ENCODE data around the gene CMSS1.

CMSS1 gene

GRCh38 chr3:100207886-100208285, 390.2 kb downstream of the CMSS1 start:
- no peak for DNase-seq (ENCODE audit: extremely low spot score)
- TF ChIP-seq TARDBP (IDR thresholded peaks at IDR 0.05): no peak
- TF ChIP-seq ZNF384 (IDR thresholded peaks at IDR 0.05): no peak
- TF ChIP-seq NFRKB (IDR thresholded peaks at IDR 0.05): no peak
- CTCF ChIA-PET: no interaction called here
- POLR2A ChIA-PET: interaction anchor here (1.3 kb wide), 1 partner anchor 10 kb away, joined by 4 read pairs; no protein-coding TSS in a partner anchor

- ChIA-PET CTCF (no interaction called here), POLR2A (no interaction called here)
- DNase-seq (ENCODE audit: extremely low spot score): no peak
- TF ChIP-seq CTBP1 (IDR thresholded peaks at IDR 0.05; ENCODE audit: borderline replicate concordance) (no peak), BHLHE40 (IDR thresholded peaks at IDR 0.05; ENCODE audit: borderline replicate concordance) (no peak), FOXK2 (IDR thresholded peaks at IDR 0.05) (no peak), NFRKB (IDR thresholded peaks at IDR 0.05) (no peak), ARNT (IDR thresholded peaks at IDR 0.05) (no peak), TARDBP (IDR thresholded peaks at IDR 0.05) (no peak), LEF1 (IDR thresholded peaks at IDR 0.05; ENCODE audit: borderline replicate concordance) (no peak), SUZ12 (IDR thresholded peaks at IDR 0.05) (no peak), FOXM1 (IDR thresholded peaks at IDR 0.05; ENCODE audit: borderline replicate concordance) (no peak), SP1 (IDR thresholded peaks at IDR 0.05) (no peak), ZNF384 (IDR thresholded peaks at IDR 0.05) (no peak)
Measured at GRCh38 chr3:100209169-100209568, 391.5 kb downstream of the CMSS1 start.

DNA sequence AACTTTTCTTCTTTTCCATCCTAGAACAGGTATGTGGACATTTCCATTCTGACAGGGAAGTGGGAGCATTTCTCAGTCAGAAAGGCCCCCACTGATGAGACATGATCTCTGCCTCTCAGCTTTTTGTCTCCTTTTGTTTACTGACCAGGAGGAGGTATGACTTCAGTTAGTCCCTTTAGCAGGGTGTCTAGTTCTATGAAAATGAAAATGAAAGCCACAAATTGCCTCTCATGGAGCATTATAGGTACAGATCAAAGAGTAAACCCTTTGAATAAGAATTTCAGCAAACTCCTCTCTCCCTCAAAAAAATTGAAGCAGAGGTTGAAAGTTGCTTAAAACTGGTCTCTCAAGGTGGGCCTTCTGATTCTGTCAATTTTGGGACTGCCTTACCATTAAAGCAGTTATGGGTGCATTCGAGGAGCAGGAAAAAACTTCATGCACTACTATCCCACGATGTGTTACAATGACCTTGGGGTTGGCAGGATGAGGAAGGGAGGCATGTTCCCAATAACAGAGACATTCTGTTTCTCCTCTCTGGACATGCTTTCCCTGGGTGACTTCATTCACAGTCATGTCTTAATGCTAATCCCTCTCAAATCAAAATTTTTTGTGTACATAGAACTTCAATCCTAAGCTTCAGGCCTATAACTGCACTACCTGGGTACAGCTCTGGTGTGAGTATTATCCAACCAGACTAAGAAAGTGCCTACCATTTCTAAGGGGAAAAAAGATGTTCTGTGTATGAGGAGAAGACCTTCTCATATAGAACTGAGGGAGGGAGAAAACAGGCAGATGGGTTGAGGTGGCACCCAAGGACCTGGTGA, 392.5 kb downstream of the CMSS1 start:
- TF ChIP-seq BHLHE40 (IDR thresholded peaks at IDR 0.05; ENCODE audit: borderline replicate concordance) (no peak), FOXM1 (IDR thresholded peaks at IDR 0.05; ENCODE audit: borderline replicate concordance) (no peak), FOXK2 (IDR thresholded peaks at IDR 0.05) (no peak), FOXA1 (IDR thresholded peaks at IDR 0.05) (no peak), ZNF384 (IDR thresholded peaks at IDR 0.05) (no peak), ARNT (IDR thresholded peaks at IDR 0.05) (no peak)
- ChIA-PET POLR2A (no interaction called here), CTCF (no interaction called here)
- DNase-seq (ENCODE audit: extremely low spot score): no peak

DNA sequence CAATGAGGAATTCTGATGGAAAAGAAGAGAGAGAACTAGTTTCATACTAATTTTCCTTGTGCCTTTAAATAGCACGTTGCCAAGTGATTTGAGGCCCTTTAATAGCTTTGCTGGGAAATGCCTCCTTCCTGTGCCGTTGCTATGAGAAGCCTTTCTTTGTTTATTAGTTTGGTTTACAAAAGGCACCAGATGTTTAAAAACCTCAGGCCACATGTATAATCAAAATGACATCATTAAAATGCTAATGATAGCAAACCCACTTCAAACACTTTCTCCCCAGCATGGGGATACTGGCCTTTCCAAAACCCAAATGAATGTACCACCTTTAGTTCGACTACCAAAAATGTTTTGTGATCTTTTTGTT, 393.1 kb downstream of the CMSS1 start:
- ChIA-PET CTCF (no interaction called here), POLR2A (no interaction called here)
- DNase-seq (ENCODE audit: extremely low spot score): no peak
- no peak for TF ChIP-seq FOXM1 (IDR thresholded peaks at IDR 0.05; ENCODE audit: borderline replicate concordance)
- TF ChIP-seq HDGF (IDR thresholded peaks at IDR 0.05; ENCODE audit: borderline replicate concordance): no peak
- no peak for TF ChIP-seq ARNT (IDR thresholded peaks at IDR 0.05)
- TF ChIP-seq, protein P1, sequence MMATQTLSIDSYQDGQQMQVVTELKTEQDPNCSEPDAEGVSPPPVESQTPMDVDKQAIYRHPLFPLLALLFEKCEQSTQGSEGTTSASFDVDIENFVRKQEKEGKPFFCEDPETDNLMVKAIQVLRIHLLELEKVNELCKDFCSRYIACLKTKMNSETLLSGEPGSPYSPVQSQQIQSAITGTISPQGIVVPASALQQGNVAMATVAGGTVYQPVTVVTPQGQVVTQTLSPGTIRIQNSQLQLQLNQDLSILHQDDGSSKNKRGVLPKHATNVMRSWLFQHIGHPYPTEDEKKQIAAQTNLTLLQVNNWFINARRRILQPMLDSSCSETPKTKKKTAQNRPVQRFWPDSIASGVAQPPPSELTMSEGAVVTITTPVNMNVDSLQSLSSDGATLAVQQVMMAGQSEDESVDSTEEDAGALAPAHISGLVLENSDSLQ (IDR thresholded peaks at IDR 0.05): no peak

- TF ChIP-seq LEF1 (IDR thresholded peaks at IDR 0.05; ENCODE audit: borderline replicate concordance): no peak
- no peak for TF ChIP-seq FOXM1 (IDR thresholded peaks at IDR 0.05; ENCODE audit: borderline replicate concordance)
- no peak for TF ChIP-seq CTBP1 (IDR thresholded peaks at IDR 0.05; ENCODE audit: borderline replicate concordance)
- no peak for TF ChIP-seq HDGF (IDR thresholded peaks at IDR 0.05; ENCODE audit: borderline replicate concordance)
- no peak for TF ChIP-seq BHLHE40 (IDR thresholded peaks at IDR 0.05; ENCODE audit: borderline replicate concordance)
- TF ChIP-seq ZNF384 (IDR thresholded peaks at IDR 0.05): no peak
- DNase-seq (ENCODE audit: extremely low spot score): no peak
- ChIA-PET CTCF (no interaction called here), POLR2A (no interaction called here)
Measured at GRCh38 chr3:100213891-100214573, 396.4 kb downstream of the CMSS1 start.

GRCh38 chr3:100214574-100214964, 396.9 kb downstream of the CMSS1 start:
- POLR2A ChIA-PET: no interaction called here
- TF ChIP-seq ZNF384 (IDR thresholded peaks at IDR 0.05) (no peak), BHLHE40 (IDR thresholded peaks at IDR 0.05; ENCODE audit: borderline replicate concordance) (no peak), FOXK2 (IDR thresholded peaks at IDR 0.05) (no peak), L3MBTL2 (conservative IDR thresholded peaks at IDR 0.05) (no peak), SP1 (IDR thresholded peaks at IDR 0.05) (no peak), HDGF (IDR thresholded peaks at IDR 0.05; ENCODE audit: borderline replicate concordance) (no peak), ELF4 (IDR thresholded peaks at IDR 0.05) (no peak), ARNT (IDR thresholded peaks at IDR 0.05) (no peak), FOXA1 (IDR thresholded peaks at IDR 0.05) (no peak), SUZ12 (IDR thresholded peaks at IDR 0.05) (no peak), FOXM1 (IDR thresholded peaks at IDR 0.05; ENCODE audit: borderline replicate concordance) (no peak), TARDBP (IDR thresholded peaks at IDR 0.05) (no peak), NFRKB (IDR thresholded peaks at IDR 0.05) (no peak), CTBP1 (IDR thresholded peaks at IDR 0.05; ENCODE audit: borderline replicate concordance) (no peak), LEF1 (IDR thresholded peaks at IDR 0.05; ENCODE audit: borderline replicate concordance) (no peak)
- TF ChIP-seq, protein P1 (IDR thresholded peaks at IDR 0.05): no peak
- no peak for DNase-seq (ENCODE audit: extremely low spot score)
- CTCF ChIA-PET: no interaction called here

DNA sequence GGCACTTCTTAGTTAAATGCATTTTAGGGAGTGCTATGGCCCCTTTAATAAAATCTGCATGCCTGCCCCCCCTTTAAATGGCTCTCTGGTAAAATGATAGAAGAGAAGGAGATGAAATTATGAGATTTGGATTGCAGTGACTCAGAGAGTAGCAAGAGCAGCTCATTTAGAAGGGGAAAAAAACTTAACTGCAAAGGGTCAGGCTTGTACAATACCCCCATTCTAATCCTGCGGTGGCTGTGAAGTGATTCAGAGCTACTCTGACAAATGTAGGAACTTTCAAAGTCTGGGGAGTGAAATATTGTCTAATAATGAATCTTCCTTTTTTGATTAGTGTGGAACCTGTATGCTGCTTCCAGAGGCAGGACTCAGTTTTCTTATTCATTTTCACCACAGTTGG, 399.1 kb downstream of the CMSS1 start:
- DNase-seq (ENCODE audit: extremely low spot score): no peak
- TF ChIP-seq BHLHE40 (IDR thresholded peaks at IDR 0.05; ENCODE audit: borderline replicate concordance) (no peak), FOXK2 (IDR thresholded peaks at IDR 0.05) (no peak), NFRKB (IDR thresholded peaks at IDR 0.05) (no peak), L3MBTL2 (conservative IDR thresholded peaks at IDR 0.05) (no peak), ZNF384 (IDR thresholded peaks at IDR 0.05) (no peak)
- POLR2A ChIA-PET: no interaction called here
- CTCF ChIA-PET: no interaction called here
